ENCODE results near the gene CMIP.
A peak's percentile ranks its signal among the peaks of the same experiment; 100 is the strongest.

Gene CMIP

DNA sequence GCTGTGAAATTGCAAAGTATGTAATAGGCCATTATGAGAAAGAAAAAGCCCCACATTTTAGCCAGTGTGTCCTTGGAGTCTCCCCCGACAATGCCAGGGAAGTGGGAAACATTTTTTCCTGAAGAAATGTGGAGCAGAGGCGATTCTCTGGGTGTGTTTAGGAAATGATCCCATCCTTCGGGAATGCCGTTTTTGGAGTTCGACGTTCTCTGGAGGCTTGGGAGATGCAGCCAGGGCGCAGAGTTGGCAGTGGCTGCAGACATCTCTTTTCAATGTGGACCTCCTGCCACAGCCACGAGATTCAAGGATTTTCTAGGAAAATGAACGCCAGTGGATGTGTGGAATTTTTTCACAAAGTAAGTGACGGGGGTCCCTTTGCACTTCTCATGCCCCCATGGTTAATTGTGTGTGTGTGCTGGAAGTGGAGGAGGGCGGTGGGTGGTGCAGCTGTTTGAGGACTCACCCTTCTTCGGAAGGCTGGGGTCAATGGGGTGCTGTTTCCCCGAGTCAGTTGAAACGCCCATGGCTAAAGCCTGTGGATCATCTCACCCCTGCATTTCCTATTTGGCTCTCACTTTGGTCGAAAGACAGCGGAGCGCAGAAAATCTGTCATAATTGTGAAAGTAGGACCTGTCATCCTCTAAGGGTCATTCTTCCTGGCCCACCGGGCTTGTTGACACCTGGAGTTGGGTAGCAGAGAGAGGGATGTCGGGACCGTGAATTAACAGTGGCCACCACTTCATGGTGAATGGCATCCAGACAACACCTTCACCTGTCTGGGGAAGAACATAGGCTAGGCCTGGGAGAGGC lies 73.2 kb downstream of the CMIP start:
- Histone ChIP-seq H3K4me1 (ENCODE audit: control extremely low read depth in 1 of 4, control insufficient read depth in 4 of 4, insufficient read depth in 4 of 4, low read length in 3 of 4) (peaks cover 8 to 38% (median 32%) of the 10 kb centered on the region in 4 experiments), H3K27ac (ENCODE audit: insufficient read depth in 1 of 2, low read depth in 1 of 2, low read length in 2 of 2, poor library complexity in 1 of 2, severe bottlenecking in 2 of 2) (no peak overlapping the region), H3K4me3 (ENCODE audit: control insufficient read depth in 1 of 7, extremely low read depth in 1 of 7, insufficient read depth in 4 of 7, low read depth in 2 of 7, low read length in 6 of 7) (no peak overlapping the region), H3K36me3 (ENCODE audit: control insufficient read depth in 4 of 4, insufficient read depth in 4 of 4, low read length in 3 of 4) (peaks cover 2 to 12% (median 4%) of the 10 kb centered on the region in 4 experiments), H3K27me3 (replicated peaks in 2 of 5; ENCODE audit: control insufficient read depth in 4 of 5, insufficient read depth in 5 of 5, low read length in 4 of 5) (no peaks in the 10 kb centered on the region), H3K9me3 (ENCODE audit: control extremely low read depth in 1 of 5, control insufficient read depth in 4 of 5, insufficient read depth in 2 of 5, low read depth in 1 of 5, low read length in 4 of 5) (no peaks in the 10 kb centered on the region)
- CTCF ChIA-PET = no interaction called here
- POLR2A ChIA-PET = no interaction called here
- 97% methylated on average over 15 of the region's 20 CpGs for WGBS (ENCODE audit: insufficient coverage)
- no peak for DNase-seq

- peaks cover 8 to 32% (median 27%) of the 10 kb centered on the region in 4 experiments for H3K4me1 ChIP-seq (ENCODE audit: control extremely low read depth in 1 of 4, control insufficient read depth in 4 of 4, insufficient read depth in 4 of 4, low read length in 3 of 4)
- DNase-seq = peak in 1 of 3 donors; percentile 40
- ChIA-PET CTCF (no interaction called here), POLR2A (no interaction called here)
- H3K4me3 ChIP-seq (ENCODE audit: control insufficient read depth in 1 of 7, extremely low read depth in 1 of 7, insufficient read depth in 4 of 7, low read depth in 2 of 7, low read length in 6 of 7) = no peak overlapping the region
- WGBS (ENCODE audit: insufficient coverage) = 75% methylated on average over 7 of the region's 8 CpGs
- no peaks in the 10 kb centered on the region for H3K27me3 ChIP-seq (replicated peaks in 2 of 5; ENCODE audit: control insufficient read depth in 4 of 5, insufficient read depth in 5 of 5, low read length in 4 of 5)
- H3K9me3 ChIP-seq (ENCODE audit: control extremely low read depth in 1 of 5, control insufficient read depth in 4 of 5, insufficient read depth in 2 of 5, low read depth in 1 of 5, low read length in 4 of 5) = no peaks in the 10 kb centered on the region
- peaks cover 2 to 15% (median 4%) of the 10 kb centered on the region in 4 experiments for H3K36me3 ChIP-seq (ENCODE audit: control insufficient read depth in 4 of 4, insufficient read depth in 4 of 4, low read length in 3 of 4)
- no peak overlapping the region for H3K27ac ChIP-seq (ENCODE audit: insufficient read depth in 1 of 2, low read depth in 1 of 2, low read length in 2 of 2, poor library complexity in 1 of 2, severe bottlenecking in 2 of 2)
These were observed 73.8 kb downstream of the CMIP start for GRCh38 chr16:81518439-81518757.

GRCh38 chr16:81519301-81520150 lies 74.9 kb downstream of the CMIP start:
- no peaks in the 10 kb centered on the region for H3K9me3 ChIP-seq (ENCODE audit: control extremely low read depth in 1 of 5, control insufficient read depth in 4 of 5, insufficient read depth in 2 of 5, low read depth in 1 of 5, low read length in 4 of 5)
- peaks cover 2 to 21% (median 15%) of the 10 kb centered on the region in 4 experiments for H3K4me1 ChIP-seq (ENCODE audit: control extremely low read depth in 1 of 4, control insufficient read depth in 4 of 4, insufficient read depth in 4 of 4, low read length in 3 of 4)
- CTCF ChIA-PET = interaction anchor here (1.5 kb wide), 1 partner anchor 116 kb away, joined by 3 read pairs; no protein-coding TSS in a partner anchor
- no peak for DNase-seq
- POLR2A ChIA-PET = interaction anchor here (1.7 kb wide), 1 partner anchor 11 kb away, joined by 4 read pairs; no protein-coding TSS in a partner anchor
- no peaks in the 10 kb centered on the region for H3K27me3 ChIP-seq (replicated peaks in 2 of 5; ENCODE audit: control insufficient read depth in 4 of 5, insufficient read depth in 5 of 5, low read length in 4 of 5)
- peaks cover 3 to 20% (median 5%) of the 10 kb centered on the region in 4 experiments for H3K36me3 ChIP-seq (ENCODE audit: control insufficient read depth in 4 of 4, insufficient read depth in 4 of 4, low read length in 3 of 4)
- H3K27ac ChIP-seq (ENCODE audit: insufficient read depth in 1 of 2, low read depth in 1 of 2, low read length in 2 of 2, poor library complexity in 1 of 2, severe bottlenecking in 2 of 2) = no peak overlapping the region
- no peak overlapping the region for H3K4me3 ChIP-seq (ENCODE audit: control insufficient read depth in 1 of 7, extremely low read depth in 1 of 7, insufficient read depth in 4 of 7, low read depth in 2 of 7, low read length in 6 of 7)
- 91% methylated on average over 7 of the region's 9 CpGs for WGBS (ENCODE audit: insufficient coverage)

- ChIA-PET CTCF (interaction anchor here (0.7 to 1.5 kb wide), 2 partner anchors 16 to 116 kb away, joined by 3 read pairs; no protein-coding TSS in a partner anchor), POLR2A (interaction anchor here (1.7 kb wide), 1 partner anchor 11 kb away, joined by 4 read pairs; no protein-coding TSS in a partner anchor)
- Histone ChIP-seq H3K27me3 (replicated peaks in 2 of 5; ENCODE audit: control insufficient read depth in 4 of 5, insufficient read depth in 5 of 5, low read length in 4 of 5) (no peaks in the 10 kb centered on the region), H3K27ac (ENCODE audit: insufficient read depth in 1 of 2, low read depth in 1 of 2, low read length in 2 of 2, poor library complexity in 1 of 2, severe bottlenecking in 2 of 2) (no peak overlapping the region), H3K36me3 (ENCODE audit: control insufficient read depth in 4 of 4, insufficient read depth in 4 of 4, low read length in 3 of 4) (peaks cover 3 to 20% (median 5%) of the 10 kb centered on the region in 4 experiments), H3K4me1 (ENCODE audit: control extremely low read depth in 1 of 4, control insufficient read depth in 4 of 4, insufficient read depth in 4 of 4, low read length in 3 of 4) (peaks cover 2 to 15% (median 11%) of the 10 kb centered on the region in 4 experiments), H3K4me3 (ENCODE audit: control insufficient read depth in 1 of 7, extremely low read depth in 1 of 7, insufficient read depth in 4 of 7, low read depth in 2 of 7, low read length in 6 of 7) (no peak overlapping the region), H3K9me3 (ENCODE audit: control extremely low read depth in 1 of 5, control insufficient read depth in 4 of 5, insufficient read depth in 2 of 5, low read depth in 1 of 5, low read length in 4 of 5) (no peaks in the 10 kb centered on the region)
- DNase-seq = no peak
- 96% methylated on average over 3 of the region's 4 CpGs for WGBS (ENCODE audit: insufficient coverage)
These were observed 75.5 kb downstream of the CMIP start for GRCh38 chr16:81520151-81520470.

DNA sequence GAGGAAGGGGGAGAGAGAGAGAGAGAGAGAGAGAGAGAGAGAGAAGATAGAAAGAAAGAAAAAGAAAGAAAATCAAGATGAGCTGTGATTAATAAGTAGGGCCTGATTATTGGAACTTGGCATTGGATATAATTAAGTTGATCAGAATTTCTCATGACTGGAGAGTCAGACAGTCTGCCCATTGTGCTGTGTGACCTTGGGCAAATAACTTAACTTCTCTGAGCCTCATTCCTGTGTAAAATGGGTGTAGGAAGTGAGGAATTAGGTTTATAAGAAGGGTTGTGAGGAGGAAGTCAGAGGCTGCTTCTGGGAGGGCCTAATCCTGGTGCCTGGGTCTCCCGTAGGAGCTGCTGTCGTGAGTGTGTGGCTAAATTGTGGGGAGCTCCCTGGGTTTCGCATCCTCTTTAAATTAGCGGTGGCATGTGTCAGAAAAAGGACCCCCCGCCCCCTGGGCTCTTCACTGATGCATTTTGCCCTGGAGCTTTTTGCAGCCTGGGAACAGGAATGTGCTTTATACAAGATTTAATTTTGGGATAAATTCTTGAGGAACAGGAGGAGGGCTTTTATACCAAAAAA lies 76.0 kb downstream of the CMIP start:
- Histone ChIP-seq H3K27ac (ENCODE audit: insufficient read depth in 1 of 2, low read depth in 1 of 2, low read length in 2 of 2, poor library complexity in 1 of 2, severe bottlenecking in 2 of 2) (no peak overlapping the region), H3K27me3 (replicated peaks in 2 of 5; ENCODE audit: control insufficient read depth in 4 of 5, insufficient read depth in 5 of 5, low read length in 4 of 5) (no peaks in the 10 kb centered on the region), H3K9me3 (ENCODE audit: control extremely low read depth in 1 of 5, control insufficient read depth in 4 of 5, insufficient read depth in 2 of 5, low read depth in 1 of 5, low read length in 4 of 5) (no peaks in the 10 kb centered on the region), H3K36me3 (ENCODE audit: control insufficient read depth in 4 of 4, insufficient read depth in 4 of 4, low read length in 3 of 4) (peaks cover 3 to 20% (median 5%) of the 10 kb centered on the region in 4 experiments), H3K4me3 (ENCODE audit: control insufficient read depth in 1 of 7, extremely low read depth in 1 of 7, insufficient read depth in 4 of 7, low read depth in 2 of 7, low read length in 6 of 7) (no peak overlapping the region), H3K4me1 (ENCODE audit: control extremely low read depth in 1 of 4, control insufficient read depth in 4 of 4, insufficient read depth in 4 of 4, low read length in 3 of 4) (peaks cover 2 to 15% (median 9%) of the 10 kb centered on the region in 4 experiments)
- no peak for DNase-seq
- 100% methylated on average over 1 of the region's 5 CpGs for WGBS (ENCODE audit: insufficient coverage)
- POLR2A ChIA-PET = interaction anchor here (1.7 kb wide), 1 partner anchor 10 kb away, joined by 4 read pairs; no protein-coding TSS in a partner anchor
- CTCF ChIA-PET = interaction anchor here (0.7 to 1.5 kb wide), 2 partner anchors 17 to 117 kb away, joined by 3 read pairs; no protein-coding TSS in a partner anchor

- Histone ChIP-seq H3K4me1 (ENCODE audit: control extremely low read depth in 1 of 4, control insufficient read depth in 4 of 4, insufficient read depth in 4 of 4, low read length in 3 of 4) (peaks cover 2 to 20% (median 9%) of the 10 kb centered on the region in 4 experiments), H3K36me3 (ENCODE audit: control insufficient read depth in 4 of 4, insufficient read depth in 4 of 4, low read length in 3 of 4) (peaks cover 3 to 20% (median 5%) of the 10 kb centered on the region in 4 experiments), H3K4me3 (ENCODE audit: control insufficient read depth in 1 of 7, extremely low read depth in 1 of 7, insufficient read depth in 4 of 7, low read depth in 2 of 7, low read length in 6 of 7) (no peak overlapping the region), H3K9me3 (ENCODE audit: control extremely low read depth in 1 of 5, control insufficient read depth in 4 of 5, insufficient read depth in 2 of 5, low read depth in 1 of 5, low read length in 4 of 5) (no peaks in the 10 kb centered on the region), H3K27me3 (replicated peaks in 2 of 5; ENCODE audit: control insufficient read depth in 4 of 5, insufficient read depth in 5 of 5, low read length in 4 of 5) (no peaks in the 10 kb centered on the region), H3K27ac (ENCODE audit: insufficient read depth in 1 of 2, low read depth in 1 of 2, low read length in 2 of 2, poor library complexity in 1 of 2, severe bottlenecking in 2 of 2) (no peak overlapping the region)
- peak in 2 of 3 donors; percentile 59 to 67 for DNase-seq
- WGBS (ENCODE audit: insufficient coverage) = 71% methylated on average over 7 of the region's 19 CpGs
- ChIA-PET CTCF (interaction anchor here (1.5 kb wide), 1 partner anchor 117 kb away, joined by 3 read pairs; no protein-coding TSS in a partner anchor), POLR2A (no interaction called here)
These were observed 76.6 kb downstream of the CMIP start for GRCh38 chr16:81521141-81521626.

All from common myeloid progenitor, CD34-positive (primary cell).